ENCODE results near the gene RTP5. TPM values are rescaled to one million over a fixed set of nuclear protein-coding genes. Genes with fewer than 3 reads are reported as not detected.

The RTP5 gene
- total and polyA plus RNA-seq, 8 donors, result 0.02 to 0.19 TPM; not detected in 6

- H3K27ac ChIP-seq, result no peak overlapping the region
- TF ChIP-seq CTCF (IDR thresholded peaks at IDR 0.05), result no peak
- FAIRE-seq (no peak), DNase-seq (peak in 2 of 6 donors; percentile 24 to 28), ATAC-seq (no peak)
- 73 to 74% methylated on average over 8 of the region's 8 CpGs for WGBS, 2 donors
- H3K4me3 ChIP-seq, result no peak overlapping the region
- intact Hi-C loops (cut with DNase I), result no loop called here
- peaks cover 0 to 5% (median 0%) of the 10 kb centered on the region in 4 donors for H3K27me3 ChIP-seq
- H3K4me1 ChIP-seq, result no peaks in the 10 kb centered on the region
- no peaks in the 10 kb centered on the region for H3K9me3 ChIP-seq
- H3K36me3 ChIP-seq, result no peaks in the 10 kb centered on the region
These were observed 7.4 kb upstream of the RTP5 start for GRCh38 chr2:241862093-241862492.

- peak in 1 of 6 donors; percentile 17 for DNase-seq
- intact Hi-C loops (cut with DNase I), result no loop called here
- no peak for ATAC-seq
- no peak overlapping the region for H3K27ac ChIP-seq
- H3K4me1 ChIP-seq, result no peaks in the 10 kb centered on the region
- H3K9me3 ChIP-seq, result no peaks in the 10 kb centered on the region
- H3K27me3 ChIP-seq, result peaks cover 0 to 5% (median 0%) of the 10 kb centered on the region in 4 donors
- no peak for TF ChIP-seq CTCF (IDR thresholded peaks at IDR 0.05)
- no peaks in the 10 kb centered on the region for H3K36me3 ChIP-seq
- WGBS, 2 donors, result 67 to 80% methylated on average over 22 of the region's 22 CpGs
- FAIRE-seq, result no peak
- no peak overlapping the region for H3K4me3 ChIP-seq
These were observed 6.6 kb upstream of the RTP5 start for GRCh38 chr2:241862775-241863535.

- no peak for FAIRE-seq
- no peaks in the 10 kb centered on the region for H3K36me3 ChIP-seq
- H3K9me3 ChIP-seq, result no peaks in the 10 kb centered on the region
- DNase-seq, result peak in 2 of 6 donors; percentile 20 to 35
- no peak overlapping the region for H3K4me3 ChIP-seq
- no peaks in the 10 kb centered on the region for H3K4me1 ChIP-seq
- WGBS, 2 donors, result 18 to 45% methylated on average over 26 to 29 of the region's 29 CpGs
- ATAC-seq, result peak in 2 of 4 donors; percentile 10 to 15
- H3K27me3 ChIP-seq, result peaks cover 0 to 5% (median 0%) of the 10 kb centered on the region in 4 donors
- H3K27ac ChIP-seq, result no peak overlapping the region
- intact Hi-C loops (cut with DNase I), result no loop called here
- TF ChIP-seq CTCF (IDR thresholded peaks at IDR 0.05), result no peak
These were observed 6.0 kb upstream of the RTP5 start for GRCh38 chr2:241863536-241863954.

- no peaks in the 10 kb centered on the region for H3K36me3 ChIP-seq
- WGBS, 2 donors, result 86 to 89% methylated on average over 2 of the region's 2 CpGs
- no peak for TF ChIP-seq CTCF (IDR thresholded peaks at IDR 0.05)
- H3K9me3 ChIP-seq, result no peaks in the 10 kb centered on the region
- no peak overlapping the region for H3K27ac ChIP-seq
- intact Hi-C loops (cut with DNase I), result no loop called here
- no peaks in the 10 kb centered on the region for H3K4me1 ChIP-seq
- ATAC-seq (no peak), FAIRE-seq (no peak), DNase-seq (no peak)
- no peak overlapping the region for H3K4me3 ChIP-seq
- H3K27me3 ChIP-seq, result peaks cover 0 to 5% (median 0%) of the 10 kb centered on the region in 4 donors
These were observed 5.2 kb upstream of the RTP5 start for GRCh38 chr2:241864168-241864849.

- WGBS, 2 donors, result 70 to 79% methylated on average over 5 of the region's 5 CpGs
- no peak for TF ChIP-seq CTCF (IDR thresholded peaks at IDR 0.05)
- ATAC-seq (no peak), FAIRE-seq (no peak), DNase-seq (no peak)
- intact Hi-C loops (cut with DNase I), result no loop called here
- Histone ChIP-seq H3K4me1 (no peaks in the 10 kb centered on the region), H3K27me3 (peaks cover 0 to 5% (median 0%) of the 10 kb centered on the region in 4 donors), H3K27ac (no peak overlapping the region), H3K4me3 (no peak overlapping the region), H3K36me3 (no peaks in the 10 kb centered on the region), H3K9me3 (no peaks in the 10 kb centered on the region)
These were observed 4.7 kb upstream of the RTP5 start for GRCh38 chr2:241864850-241865213.
